Mesenchymal stem cell (in vitro differentiated cells and primary cell): ENCODE results near the gene ADAMTSL3.

Experiments used
- DNase-seq: peaks from one replicate; pipeline ENCODE4 v3.0.0-alpha.2; 2013
- H2AFZ ChIP-seq: one replicate; pipeline ENCODE4 v1.6.1; 2013; ENCODE audit warnings: low read depth, mild to moderate bottlenecking, control low read depth, inconsistent platforms, low read length, moderate library complexity
- H2AK5ac ChIP-seq: 2 replicates; pipeline ENCODE4 v1.6.1; 2013; ENCODE audit warnings: low read length, moderate library complexity, mild to moderate bottlenecking, inconsistent platforms; ENCODE audit not compliant: severe bottlenecking
- H2BK120ac ChIP-seq: one replicate; pipeline ENCODE4 v1.6.1; 2013; ENCODE audit warnings: low read depth, mild to moderate bottlenecking, inconsistent platforms, low read length, moderate library complexity
- H2BK12ac ChIP-seq, 2 experiments: one replicate each; pipeline ENCODE4 v1.6.1; 2013; ENCODE audit warnings: inconsistent platforms in 2 of 2, low read length in 2 of 2, mild to moderate bottlenecking in 2 of 2, moderate library complexity in 2 of 2, control low read depth in 1 of 2
- H2BK15ac ChIP-seq: one replicate; pipeline ENCODE4 v1.6.1; 2013; ENCODE audit warnings: mild to moderate bottlenecking, low read depth, inconsistent platforms; ENCODE audit not compliant: poor library complexity, severe bottlenecking
- H2BK5ac ChIP-seq: 2 replicates; pipeline ENCODE4 v1.6.1; 2013; ENCODE audit warnings: low read depth, mild to moderate bottlenecking, low read length, control low read depth, inconsistent platforms; ENCODE audit not compliant: poor library complexity, severe bottlenecking
- H3K14ac ChIP-seq, 2 experiments: one replicate each; pipeline ENCODE4 v1.6.1; 2013; ENCODE audit warnings: inconsistent platforms in 2 of 2, low read length in 2 of 2, control low read depth in 1 of 2, mild to moderate bottlenecking in 1 of 2, moderate library complexity in 1 of 2
- H3K18ac ChIP-seq, 2 experiments: one replicate each; pipeline ENCODE4 v1.6.1; 2013; ENCODE audit warnings: inconsistent platforms in 2 of 2, low read length in 2 of 2, control low read depth in 1 of 2, low read depth in 1 of 2, mild to moderate bottlenecking in 1 of 2
- H3K23ac ChIP-seq, 2 experiments: one replicate each; pipeline ENCODE4 v1.6.1; 2013; ENCODE audit warnings: inconsistent platforms in 2 of 2, low read length in 2 of 2, mild to moderate bottlenecking in 2 of 2, moderate library complexity in 2 of 2, control low read depth in 1 of 2
- H3K27ac ChIP-seq: 2 replicates; pipeline ENCODE4 v1.5.1; 2013; ENCODE audit warnings: mild to moderate bottlenecking, moderate library complexity, low read length, control low read depth, inconsistent platforms; ENCODE audit not compliant: poor library complexity, severe bottlenecking
- H3K27me3 ChIP-seq, 2 experiments: 2 replicates each; pipeline versions ENCODE4 v1.6.1 to v1.7.0; 2013; ENCODE audit warnings: low read length in 2 of 2, mild to moderate bottlenecking in 2 of 2, moderate library complexity in 2 of 2, control low read depth in 1 of 2, inconsistent platforms in 1 of 2; ENCODE audit not compliant: control insufficient read depth in 1 of 2, insufficient read depth in 1 of 2
- H3K36me3 ChIP-seq, 2 experiments: 2 replicates each; pipeline versions ENCODE4 v1.6.1 to v1.7.0; 2013; ENCODE audit warnings: low read length in 2 of 2, control low read depth in 1 of 2, inconsistent platforms in 1 of 2, low read depth in 1 of 2, mild to moderate bottlenecking in 1 of 2; ENCODE audit not compliant: insufficient read depth in 2 of 2, control insufficient read depth in 1 of 2
- H3K4ac ChIP-seq, 2 experiments: one replicate each; pipeline ENCODE4 v1.6.1; 2013; ENCODE audit warnings: inconsistent platforms in 2 of 2, low read length in 2 of 2, mild to moderate bottlenecking in 2 of 2, moderate library complexity in 2 of 2, control low read depth in 1 of 2, low read depth in 1 of 2
- H3K4me1 ChIP-seq: 2 replicates; pipeline ENCODE4 v1.6.1; 2013; ENCODE audit warnings: low read depth, low read length, control low read depth; ENCODE audit not compliant: control insufficient read depth, insufficient read depth
- H3K4me2 ChIP-seq: 2 replicates; pipeline ENCODE4 v1.6.1; 2013; ENCODE audit warnings: low read length, mild to moderate bottlenecking, inconsistent platforms; ENCODE audit not compliant: poor library complexity, severe bottlenecking
- H3K4me3 ChIP-seq, 2 experiments: 2 replicates each; pipeline versions ENCODE4 v1.5.1 to v1.7.0; 2013; ENCODE audit warnings: low read length in 2 of 2, mild to moderate bottlenecking in 2 of 2, control low read depth in 1 of 2, low read depth in 1 of 2; ENCODE audit not compliant: insufficient read depth in 1 of 2
- H3K79me1 ChIP-seq: replicated peaks from 2 replicates; pipeline ENCODE4 v1.6.1; 2013; ENCODE audit warnings: mild to moderate bottlenecking, control low read depth, low read length, inconsistent platforms; ENCODE audit not compliant: poor library complexity, severe bottlenecking
- H3K9ac ChIP-seq: 2 replicates; pipeline ENCODE4 v1.7.0; 2013; ENCODE audit warnings: mild to moderate bottlenecking, low read length, moderate library complexity
- H3K9me3 ChIP-seq: 2 replicates; pipeline ENCODE4 v1.7.0; 2013; ENCODE audit warnings: mild to moderate bottlenecking, low read length; ENCODE audit not compliant: control insufficient read depth
- H4K8ac ChIP-seq: one replicate; pipeline ENCODE4 v1.6.1; 2013; ENCODE audit warnings: inconsistent platforms, mild to moderate bottlenecking, low read length, moderate library complexity
- H4K91ac ChIP-seq: one replicate; pipeline ENCODE4 v1.6.1; 2013; ENCODE audit warnings: mild to moderate bottlenecking, low read length, inconsistent platforms
- WGBS: methylation state at CpG from one replicate; pipeline ENCODE4 v1.1.7; 2013; ENCODE audit warnings: mixed read lengths; 5-methylcytosine and 5-hydroxymethylcytosine counted together

Gene ADAMTSL3

GRCh38 chr15:83656192-83656591 is 2.3 kb downstream of the ADAMTSL3 start:
- no peak overlapping the region for H2BK120ac ChIP-seq
- peaks cover 13% of the 10 kb centered on the region for H3K4me1 ChIP-seq
- H3K18ac ChIP-seq: no peak overlapping the region
- H2AK5ac ChIP-seq: no peak overlapping the region
- H3K27ac ChIP-seq: no peak overlapping the region
- no peak overlapping the region for H2BK12ac ChIP-seq
- no peak overlapping the region for H3K4me3 ChIP-seq
- no peak overlapping the region for H4K8ac ChIP-seq
- H3K4ac ChIP-seq: no peak overlapping the region
- H3K36me3 ChIP-seq: no peaks in the 10 kb centered on the region
- H3K79me1 ChIP-seq: no peaks in the 10 kb centered on the region
- no peak overlapping the region for H2AFZ ChIP-seq
- no peak overlapping the region for H2BK15ac ChIP-seq
- 93% methylated on average over 5 of the region's 5 CpGs for WGBS
- H3K23ac ChIP-seq: no peak overlapping the region
- no peak overlapping the region for H3K4me2 ChIP-seq
- H3K9ac ChIP-seq: no peak overlapping the region
- no peak overlapping the region for H3K14ac ChIP-seq
- no peak overlapping the region for H4K91ac ChIP-seq
- H2BK5ac ChIP-seq: no peak overlapping the region
- peaks cover 55% of the 10 kb centered on the region in 2 experiments for H3K27me3 ChIP-seq
- H3K9me3 ChIP-seq: no peaks in the 10 kb centered on the region
- no peak for DNase-seq

- no peak overlapping the region for H3K9ac ChIP-seq
- H4K91ac ChIP-seq: no peak overlapping the region
- H2BK120ac ChIP-seq: no peak overlapping the region
- no peaks in the 10 kb centered on the region for H3K36me3 ChIP-seq
- no peak overlapping the region for H3K27ac ChIP-seq
- H3K4me2 ChIP-seq: no peak overlapping the region
- H2BK12ac ChIP-seq: no peak overlapping the region
- no peak overlapping the region for H3K18ac ChIP-seq
- WGBS: 97% methylated on average over 4 of the region's 10 CpGs
- no peaks in the 10 kb centered on the region for H3K79me1 ChIP-seq
- DNase-seq: no peak
- H2AFZ ChIP-seq: no peak overlapping the region
- no peaks in the 10 kb centered on the region for H3K9me3 ChIP-seq
- no peak overlapping the region for H3K4ac ChIP-seq
- H2AK5ac ChIP-seq: no peak overlapping the region
- no peak overlapping the region for H3K23ac ChIP-seq
- H3K4me3 ChIP-seq: no peak overlapping the region
- no peak overlapping the region for H2BK5ac ChIP-seq
- H3K14ac ChIP-seq: no peak overlapping the region
- H4K8ac ChIP-seq: no peak overlapping the region
- no peak overlapping the region for H2BK15ac ChIP-seq
- H3K27me3 ChIP-seq: peaks cover 48% of the 10 kb centered on the region in 2 experiments
- peaks cover 13% of the 10 kb centered on the region for H3K4me1 ChIP-seq
Observed at GRCh38 chr15:83656943-83657528, 3.1 kb downstream of the ADAMTSL3 start.

GRCh38 chr15:83657549-83657948 is 3.6 kb downstream of the ADAMTSL3 start:
- Histone ChIP-seq H3K4me3 (no peak overlapping the region), H3K4me2 (no peak overlapping the region), H2AK5ac (no peak overlapping the region), H3K9me3 (no peaks in the 10 kb centered on the region), H2BK15ac (no peak overlapping the region), H3K27me3 (peaks cover 43% of the 10 kb centered on the region in 2 experiments), H3K27ac (no peak overlapping the region), H2BK120ac (no peak overlapping the region), H3K14ac (no peak overlapping the region), H3K23ac (no peak overlapping the region), H2BK12ac (no peak overlapping the region), H3K4me1 (peaks cover 13% of the 10 kb centered on the region), H2BK5ac (no peak overlapping the region), H4K91ac (no peak overlapping the region), H3K9ac (no peak overlapping the region), H3K36me3 (no peaks in the 10 kb centered on the region), H2AFZ (no peak overlapping the region), H3K4ac (no peak overlapping the region), H3K18ac (no peak overlapping the region), H3K79me1 (no peaks in the 10 kb centered on the region), H4K8ac (no peak overlapping the region)
- 86% methylated on average over 4 of the region's 4 CpGs for WGBS
- no peak for DNase-seq

GRCh38 chr15:83658430-83659416 is 4.8 kb downstream of the ADAMTSL3 start:
- Histone ChIP-seq H2AFZ (no peak overlapping the region), H3K9me3 (no peaks in the 10 kb centered on the region)

More at GRCh38 chr15:83658430-83659416, 4.8 kb downstream of the ADAMTSL3 start:
- Histone ChIP-seq H3K4me1 (peaks cover 10% of the 10 kb centered on the region), H3K23ac (no peak overlapping the region), H2BK12ac (no peak overlapping the region), H3K79me1 (no peaks in the 10 kb centered on the region), H2BK15ac (no peak overlapping the region), H3K4me3 (no peak overlapping the region), H3K9ac (no peak overlapping the region), H3K18ac (no peak overlapping the region), H3K27me3 (peaks cover 35 to 37% of the 10 kb centered on the region in 2 experiments), H2BK120ac (no peak overlapping the region), H2BK5ac (no peak overlapping the region), H2AK5ac (no peak overlapping the region), H4K8ac (no peak overlapping the region), H3K4ac (no peak overlapping the region), H4K91ac (no peak overlapping the region), H3K4me2 (no peak overlapping the region), H3K27ac (no peak overlapping the region), H3K14ac (no peak overlapping the region), H3K36me3 (no peaks in the 10 kb centered on the region)
- WGBS: 66% methylated on average over 10 of the region's 10 CpGs
- no peak for DNase-seq
